DMS79 (cell line): ENCODE measurements around the gene B4GALT1.

Experiments
- DNase-seq: peaks from one replicate; lab custom pipeline; 2025; lab: John Stamatoyannopoulos, UW

The B4GALT1 gene

GRCh38 chr9:33161589-33162132, 5.5 kb downstream of the B4GALT1 start:
- DNase-seq = peak; percentile 87

DNA sequence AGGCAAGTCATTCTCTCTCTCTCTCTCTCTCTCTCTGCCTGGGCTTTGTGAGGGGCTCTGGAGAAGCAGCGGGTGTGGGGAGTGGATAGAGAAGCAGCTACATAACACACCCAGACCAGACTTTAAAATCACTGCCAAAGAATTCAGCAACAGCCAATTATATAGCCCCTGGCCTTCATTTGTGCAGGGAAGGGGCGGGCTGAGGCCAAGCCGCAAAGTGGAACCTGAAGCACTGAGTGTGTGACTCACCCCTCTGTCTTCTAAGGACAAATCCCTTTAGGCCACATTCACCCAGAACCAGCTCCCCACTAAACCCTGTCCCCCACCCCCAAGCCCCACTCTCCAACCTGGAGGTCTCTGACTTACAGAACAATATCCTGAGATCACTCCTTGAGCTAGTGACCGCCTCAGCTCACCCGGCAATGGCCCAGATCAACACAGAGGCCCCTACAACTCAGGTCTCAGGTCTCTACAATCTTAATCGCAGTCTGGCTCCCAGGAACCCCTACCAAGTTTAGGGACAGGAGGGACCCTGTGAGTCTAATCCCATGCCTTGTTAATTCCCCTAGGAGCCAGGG, 6.0 kb downstream of the B4GALT1 start:
- DNase-seq = peak; percentile 86

- peak; percentile 20 for DNase-seq
Observed at GRCh38 chr9:33160446-33160845, 6.7 kb downstream of the B4GALT1 start.

- DNase-seq = no peak
Observed at GRCh38 chr9:33159777-33160127, 7.4 kb downstream of the B4GALT1 start.

DNA sequence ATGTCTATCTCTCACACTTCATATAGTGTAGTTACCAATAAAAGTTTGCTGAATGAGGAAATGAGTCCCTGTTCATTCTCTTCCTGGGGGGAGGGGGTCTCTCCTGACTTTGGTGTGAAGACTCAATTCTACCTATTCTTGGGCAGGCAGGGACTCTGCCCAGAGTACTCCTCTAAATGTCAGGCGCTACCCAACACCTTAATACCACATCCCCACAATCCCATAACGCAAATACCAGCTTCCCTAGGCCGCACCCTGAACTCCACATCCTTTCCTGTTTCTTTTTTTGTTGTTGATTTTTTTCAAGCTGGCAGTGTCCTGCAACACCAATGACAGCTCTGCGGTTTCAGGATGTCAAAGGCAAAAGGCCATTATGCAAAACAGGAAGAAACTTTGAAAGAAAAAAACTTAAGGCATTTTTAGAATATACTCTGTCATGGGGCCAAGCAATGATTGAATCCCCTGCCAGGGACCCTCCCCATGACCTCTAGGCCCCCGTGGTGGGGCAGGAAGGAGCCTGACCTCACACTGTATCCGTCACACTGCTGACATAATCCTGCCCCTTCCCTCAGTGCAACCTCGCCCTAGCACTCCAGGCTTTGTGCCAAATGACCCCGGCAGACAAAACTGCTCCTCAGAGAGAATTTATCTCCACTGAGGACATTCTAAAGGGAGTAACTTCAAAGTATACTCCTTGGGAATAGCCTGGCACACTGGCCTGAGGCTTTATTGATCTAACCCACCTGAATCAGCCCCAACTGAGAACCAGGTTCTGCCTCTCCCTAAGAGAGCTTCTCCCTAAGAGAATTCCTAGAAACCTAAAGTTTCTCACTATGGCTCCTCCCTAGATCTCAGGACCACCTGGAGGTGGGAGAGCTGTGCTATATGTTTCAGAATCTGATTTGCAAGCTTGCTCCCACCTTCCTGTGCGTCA, 8.0 kb downstream of the B4GALT1 start:
- DNase-seq = no peak

- DNase-seq = no peak
Observed at GRCh38 chr9:33157960-33158842, 8.9 kb downstream of the B4GALT1 start.

- no peak for DNase-seq
Observed at GRCh38 chr9:33155393-33155792, 11.7 kb downstream of the B4GALT1 start.

GRCh38 chr9:33154371-33154770, 12.8 kb downstream of the B4GALT1 start:
- DNase-seq = no peak

- DNase-seq = no peak
Observed at GRCh38 chr9:33153666-33154065, 13.5 kb downstream of the B4GALT1 start.

DNA sequence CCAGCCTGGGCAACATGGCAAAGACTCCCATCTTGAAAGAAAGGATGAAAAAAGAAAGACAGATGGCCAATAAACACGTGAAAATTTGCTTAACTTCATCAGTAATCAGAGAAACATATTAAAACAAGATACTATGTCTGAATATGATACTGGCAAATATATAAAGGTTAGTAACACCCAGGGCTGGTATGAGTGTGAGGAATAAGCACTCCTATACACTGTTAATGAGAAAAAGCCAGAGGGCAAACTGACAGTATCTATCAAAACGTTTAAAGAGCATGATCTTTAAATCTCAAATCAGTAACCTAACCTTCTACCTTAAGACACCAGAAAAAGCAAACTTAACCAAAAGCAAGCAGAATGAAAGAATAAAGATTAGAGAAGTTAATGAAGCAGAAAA, 14.1 kb downstream of the B4GALT1 start:
- DNase-seq = no peak

- no peak for DNase-seq
Observed at GRCh38 chr9:33151601-33152000, 15.5 kb downstream of the B4GALT1 start.

DNA sequence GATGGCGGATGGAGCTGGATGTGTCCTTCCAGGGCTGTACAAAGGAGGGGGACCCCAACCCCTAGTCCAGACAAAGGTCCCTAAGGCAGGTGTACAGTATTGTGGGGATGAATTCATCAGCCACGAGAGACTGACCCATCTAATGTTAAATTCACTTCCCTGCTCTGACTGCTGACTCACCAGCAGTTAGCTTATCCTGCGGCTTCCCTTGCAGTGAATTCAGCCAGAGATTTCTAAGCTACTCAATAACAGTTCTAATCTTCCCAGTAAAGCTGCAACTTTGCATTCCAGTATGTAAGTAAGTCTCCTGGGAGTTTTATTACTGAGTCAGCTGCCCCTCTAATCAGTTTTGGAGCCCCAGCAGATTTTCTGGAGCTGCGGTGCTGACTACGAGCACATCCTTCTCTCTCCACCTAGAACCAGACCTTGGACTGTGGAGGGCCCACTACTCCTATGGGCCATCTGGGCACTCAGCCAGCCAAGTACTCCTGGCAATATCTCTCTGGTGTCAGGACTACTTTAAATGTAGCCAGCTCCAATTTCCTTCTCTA, 16.1 kb downstream of the B4GALT1 start:
- DNase-seq = peak; percentile 67

DNA sequence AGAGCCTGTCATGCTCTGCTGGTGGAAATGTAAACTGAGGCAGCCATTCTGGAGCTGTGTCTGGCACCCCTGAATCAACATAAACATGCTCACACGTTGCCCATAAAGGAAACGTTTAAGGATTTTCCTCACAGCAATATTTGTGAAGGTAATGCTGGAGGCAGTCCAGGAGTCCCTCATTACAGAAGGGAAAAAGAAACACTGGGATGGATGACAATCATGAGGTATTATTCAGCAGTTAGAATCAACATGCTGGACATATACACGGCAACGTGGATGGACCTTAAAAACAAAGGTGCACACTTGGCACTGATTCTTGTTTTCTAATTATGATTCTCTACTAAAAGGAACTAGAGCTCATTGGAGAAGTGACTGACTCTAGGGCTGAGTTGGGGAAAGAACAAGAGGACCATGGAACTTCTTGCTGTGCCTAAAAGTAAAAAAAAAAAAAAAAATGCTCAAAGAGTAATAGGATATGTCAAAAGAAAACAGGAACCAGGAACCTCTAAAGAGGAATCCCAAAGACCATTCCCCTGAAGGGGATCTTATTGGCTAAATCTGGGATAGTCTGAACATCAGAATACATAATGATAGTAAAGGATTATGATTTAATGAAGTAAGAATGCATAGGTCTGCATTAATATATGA, 18.6 kb downstream of the B4GALT1 start:
- DNase-seq = no peak

DNA sequence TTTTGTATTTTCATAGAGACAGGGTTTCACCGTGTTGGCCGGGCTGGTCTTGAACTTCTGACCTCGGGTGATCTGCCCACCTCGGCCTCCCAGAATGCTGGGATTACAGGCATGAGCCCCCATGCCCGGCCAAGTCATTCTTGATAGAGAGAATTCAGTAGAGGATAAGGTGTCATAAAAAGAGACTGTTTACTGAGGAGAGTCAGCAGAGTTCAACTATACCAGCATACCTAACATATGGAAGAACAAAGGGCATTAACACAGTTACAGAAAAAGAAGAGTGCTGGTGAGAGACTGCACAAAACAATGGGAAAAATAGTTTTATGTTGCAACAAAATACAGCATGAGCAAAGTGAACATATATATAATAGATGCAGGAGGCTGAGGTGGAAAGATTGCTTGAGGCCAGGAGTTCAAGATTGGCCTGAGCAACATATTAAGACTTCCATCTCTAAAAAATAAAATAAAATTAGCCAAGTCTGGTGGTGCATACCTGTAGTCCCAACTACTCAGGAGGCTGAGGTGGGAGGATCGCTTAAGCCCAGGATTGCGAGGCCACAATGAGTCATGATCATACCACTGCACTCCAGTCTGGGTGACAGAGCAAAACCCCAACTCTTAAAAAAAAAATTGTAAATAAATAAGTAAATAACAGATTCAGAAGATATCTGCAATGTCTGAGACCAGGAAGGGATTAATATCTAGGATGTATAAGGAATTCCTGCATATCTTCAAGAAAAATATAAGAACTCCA, 19.5 kb downstream of the B4GALT1 start:
- DNase-seq = no peak

DNA sequence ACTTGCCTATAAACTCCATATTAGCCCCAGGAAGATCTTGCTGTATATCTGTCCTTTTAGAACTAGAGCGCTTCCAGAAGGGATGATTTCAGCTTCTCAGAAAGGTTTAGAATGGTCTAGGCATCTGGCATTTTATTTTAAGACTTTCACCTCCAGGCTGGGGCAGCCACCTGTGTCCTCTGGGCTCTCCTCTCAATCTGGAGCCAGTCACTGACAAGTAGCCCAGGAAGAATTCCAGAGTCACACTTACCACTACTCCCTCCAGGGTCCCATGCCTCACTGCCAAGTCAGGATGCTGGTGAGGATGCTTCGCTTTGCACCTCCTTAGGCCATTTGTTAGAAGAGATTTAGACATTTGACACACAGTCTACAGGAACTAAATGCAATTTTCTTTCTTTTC, 20.8 kb downstream of the B4GALT1 start:
- no peak for DNase-seq

GRCh38 chr9:33144551-33144950, 22.6 kb downstream of the B4GALT1 start:
- no peak for DNase-seq

- peak; percentile 53 for DNase-seq
Observed at GRCh38 chr9:33143241-33143661, 23.9 kb downstream of the B4GALT1 start.

GRCh38 chr9:33142535-33142934, 24.6 kb downstream of the B4GALT1 start:
- DNase-seq = no peak

DNA sequence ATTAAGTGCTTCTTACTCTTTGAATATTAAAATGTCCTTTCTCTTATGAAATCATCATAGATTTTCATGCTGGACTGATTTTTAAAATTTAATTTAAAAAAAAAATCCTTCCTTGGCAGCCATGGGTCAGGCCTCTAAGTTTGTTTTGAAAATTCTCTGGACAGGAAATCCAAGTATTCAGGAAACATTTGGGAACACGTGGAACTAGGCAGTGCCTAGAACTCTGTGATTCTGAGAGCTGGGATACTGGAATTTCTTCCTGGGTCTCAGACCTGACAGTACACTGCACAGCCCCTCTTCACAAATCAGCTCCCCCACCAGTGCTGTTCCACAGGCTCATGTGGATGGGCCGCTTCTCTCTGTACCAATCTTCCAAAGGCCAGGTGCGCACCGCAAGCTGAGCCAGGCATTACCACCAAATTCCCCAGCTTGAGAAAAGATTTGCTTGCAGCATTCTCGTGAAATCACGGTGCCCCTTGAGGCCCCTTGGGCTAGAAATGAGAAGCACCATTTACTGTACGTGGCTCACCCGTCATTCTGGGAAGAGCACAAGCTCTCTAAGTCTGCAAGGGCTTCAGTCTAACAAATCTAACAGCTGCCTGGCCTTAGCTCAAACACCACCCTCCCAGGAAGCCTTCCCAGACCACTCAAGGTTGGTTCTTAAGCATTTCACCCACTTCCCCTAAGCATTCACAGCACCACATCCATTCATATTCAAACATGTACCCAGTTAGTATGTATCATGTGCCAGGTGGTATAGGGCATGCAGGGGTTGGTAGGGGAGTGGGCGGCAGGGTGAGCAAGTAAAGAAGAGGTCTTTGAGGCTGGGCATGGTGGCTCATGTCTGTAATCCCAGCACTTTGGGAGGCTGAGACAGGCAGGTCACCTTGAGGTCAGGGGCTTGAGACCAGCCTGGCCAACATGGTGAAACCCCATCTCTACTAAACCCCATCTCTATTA, 26.5 kb downstream of the B4GALT1 start:
- DNase-seq = no peak
